ENCODE data around the gene CYP2B6.
"Not testable (repeated sequence)": the region's sequence is repeated elsewhere in the genome, so short reads cannot be mapped to it uniquely, and the experiment has no call there.

Gene CYP2B6

DNA sequence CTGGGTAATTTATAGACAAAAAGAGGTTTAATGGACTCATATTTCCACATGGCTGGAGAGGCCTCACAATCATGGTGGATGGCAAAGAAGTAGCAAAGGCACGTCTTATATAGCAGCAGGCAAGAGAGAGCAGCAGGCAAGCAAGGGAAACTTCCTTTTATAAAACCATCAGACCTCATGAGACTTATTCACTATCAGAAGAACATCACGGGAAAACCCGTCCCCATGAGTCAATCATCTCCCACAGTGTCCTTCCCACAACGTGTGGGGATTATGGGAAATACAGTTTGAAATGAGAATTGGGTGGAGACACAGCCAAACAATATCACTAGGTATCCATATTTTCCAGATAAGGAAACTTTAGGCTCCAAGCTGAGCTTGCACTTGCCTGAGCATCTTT lies 9.5 kb upstream of the CYP2B6 start:
- DNase-seq = no peak

DNA sequence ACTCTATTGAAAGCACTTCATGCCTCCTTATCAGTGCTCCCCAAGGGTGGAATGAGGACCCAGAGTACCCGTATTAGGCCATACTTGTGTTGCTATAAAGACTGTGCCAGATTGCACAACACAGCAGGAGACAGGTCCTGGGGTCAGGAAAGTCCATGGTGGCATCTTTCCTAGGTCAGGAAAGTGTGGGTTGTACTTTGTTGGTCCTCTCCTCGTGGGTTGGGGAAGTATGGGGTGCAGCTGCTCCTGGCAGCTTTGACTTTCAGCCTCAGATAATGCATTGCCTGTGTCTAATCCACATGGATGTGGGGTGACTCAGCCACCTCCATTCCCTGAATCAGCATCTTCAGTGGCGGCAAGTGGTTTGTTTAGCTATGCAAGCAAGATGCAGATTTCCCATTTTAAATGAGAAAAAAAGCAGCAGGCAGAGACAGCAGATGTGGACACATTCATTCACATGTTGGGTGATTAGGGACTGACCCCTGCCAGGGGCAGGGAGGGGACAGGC lies 8.4 kb upstream of the CYP2B6 start:
- DNase-seq = no peak

DNA sequence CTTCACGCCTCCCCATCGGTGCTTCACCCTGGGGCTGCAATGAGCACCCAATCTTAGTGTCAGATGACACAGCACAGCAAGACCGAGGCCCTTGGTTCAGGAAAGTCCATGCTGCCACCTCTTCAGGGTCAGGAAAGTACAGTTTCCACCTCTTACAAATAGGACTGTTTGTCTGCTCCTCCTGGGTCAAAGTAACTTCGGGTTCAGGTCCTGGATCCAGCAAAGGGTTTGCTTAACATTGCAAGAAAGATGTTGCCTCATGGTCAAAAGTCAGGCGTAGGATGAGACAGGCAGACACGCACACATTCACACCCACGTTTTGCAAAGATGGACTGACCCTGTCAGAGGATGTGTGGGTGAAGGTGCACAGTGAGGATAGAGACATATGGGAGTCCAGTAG lies 1.6 kb upstream of the CYP2B6 start:
- no peak for DNase-seq

DNA sequence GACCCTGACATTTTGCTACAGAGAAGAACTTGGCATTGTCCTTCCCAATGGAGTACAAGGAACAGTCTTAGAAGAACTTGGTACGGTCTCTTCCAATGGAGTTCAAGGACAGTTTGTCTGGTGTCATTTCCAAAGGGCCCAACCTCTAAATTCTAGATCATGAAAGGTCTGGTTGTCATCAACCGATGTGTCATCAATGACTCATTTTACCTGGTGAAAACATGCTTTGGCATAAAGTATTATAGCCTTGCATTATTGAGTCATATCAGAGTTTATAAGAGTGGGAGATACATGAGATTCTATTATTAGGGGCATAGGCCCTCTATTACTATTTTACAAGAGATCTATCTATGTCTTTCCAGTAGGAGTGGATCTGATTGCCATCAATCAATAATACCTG lies 4.3 kb downstream of the CYP2B6 start:
- DNase-seq = no peak

DNA sequence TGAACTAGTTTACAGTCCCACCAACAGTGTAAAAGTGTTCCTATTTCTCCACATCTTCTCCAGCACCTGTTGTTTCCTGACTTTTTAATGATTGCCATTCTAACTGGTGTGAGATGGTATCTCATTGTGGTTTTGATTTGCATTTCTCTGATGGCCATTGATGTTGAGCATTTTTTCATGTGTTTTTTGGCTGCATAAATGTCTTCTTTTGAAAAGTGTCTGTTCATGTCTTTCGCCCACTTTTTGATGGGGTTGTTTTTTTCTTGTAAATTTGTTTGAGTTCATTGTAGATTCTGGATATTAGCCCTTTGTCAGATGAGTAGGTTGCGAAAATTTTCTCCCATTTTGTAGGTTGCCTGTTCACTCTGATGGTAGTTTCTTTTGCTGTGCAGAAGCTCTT lies 7.9 kb downstream of the CYP2B6 start:
- not testable (repeated sequence) for DNase-seq

DNA sequence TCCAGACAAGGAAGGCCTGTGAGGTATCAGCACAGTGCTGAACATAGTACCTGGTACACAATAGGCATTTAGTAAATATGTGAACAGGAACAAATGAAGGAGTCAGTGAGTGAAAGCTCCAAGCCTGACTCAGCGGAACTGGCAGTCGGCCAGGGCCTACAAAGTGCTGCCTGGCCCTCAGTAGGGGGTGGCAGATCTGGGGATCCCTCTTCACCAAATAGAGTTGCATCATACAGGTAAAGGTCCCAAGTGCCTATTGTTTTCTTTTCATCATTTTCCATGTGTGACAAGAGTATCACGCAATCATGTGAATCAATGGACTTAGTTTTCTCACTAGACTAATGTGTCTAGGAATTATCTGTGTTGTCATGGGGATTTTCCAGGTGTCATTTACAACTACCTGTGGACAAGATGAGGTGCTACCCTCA lies 9.2 kb downstream of the CYP2B6 start:
- DNase-seq = no peak

DNA sequence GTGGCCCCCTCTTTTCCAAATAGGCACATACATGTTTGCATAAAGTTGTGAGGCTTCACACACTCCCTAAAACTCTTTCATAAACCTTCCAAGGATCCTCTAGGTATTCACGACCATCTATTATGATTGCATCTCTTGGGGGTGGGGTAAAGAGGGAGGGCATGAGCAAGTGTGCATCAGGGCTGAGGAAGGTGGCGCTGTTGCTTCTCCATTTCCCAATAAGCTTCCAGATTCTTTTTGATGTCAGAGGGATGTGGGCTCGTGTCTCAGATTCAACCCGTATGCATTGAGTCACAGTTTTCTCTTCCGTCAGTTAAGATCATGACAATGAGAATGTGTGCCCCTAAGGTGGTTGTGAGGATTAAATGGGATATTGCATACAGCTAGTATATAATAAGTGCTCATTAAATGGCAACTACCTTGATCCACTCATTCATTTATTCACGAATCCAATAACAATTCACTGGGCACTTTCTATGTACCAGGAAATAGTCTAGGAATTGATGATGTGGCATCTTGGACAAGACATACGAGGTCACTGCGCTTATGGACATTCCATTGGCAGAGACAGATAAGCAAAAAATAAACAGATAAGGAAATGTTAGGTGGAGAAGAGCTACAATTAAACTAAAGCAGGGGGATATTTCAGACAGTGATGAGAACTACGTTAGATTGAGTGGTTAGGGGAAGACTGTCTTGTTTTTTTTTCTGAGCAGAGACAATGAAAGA lies 10.3 kb downstream of the CYP2B6 start:
- no peak for DNase-seq

DNA sequence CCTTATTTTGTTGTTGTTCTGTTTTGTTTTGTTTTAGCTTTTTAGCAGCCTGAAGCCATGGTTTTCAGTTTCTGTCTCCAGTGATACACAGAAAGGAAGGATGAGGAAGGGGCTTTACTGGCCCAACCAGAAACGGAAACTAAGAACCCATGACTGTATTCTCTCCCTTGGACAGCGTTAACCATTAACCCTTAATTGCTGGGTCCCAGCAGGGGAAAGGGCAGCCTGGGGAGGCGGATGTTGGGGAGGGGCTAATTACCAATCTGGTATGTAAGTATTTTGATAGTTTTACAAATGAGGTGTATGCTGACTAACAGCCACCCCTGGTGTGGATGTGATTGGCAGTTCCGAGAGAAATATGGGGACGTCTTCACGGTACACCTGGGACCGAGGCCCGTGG lies 12.6 kb downstream of the CYP2B6 start:
- DNase-seq = not testable (repeated sequence)

DNA sequence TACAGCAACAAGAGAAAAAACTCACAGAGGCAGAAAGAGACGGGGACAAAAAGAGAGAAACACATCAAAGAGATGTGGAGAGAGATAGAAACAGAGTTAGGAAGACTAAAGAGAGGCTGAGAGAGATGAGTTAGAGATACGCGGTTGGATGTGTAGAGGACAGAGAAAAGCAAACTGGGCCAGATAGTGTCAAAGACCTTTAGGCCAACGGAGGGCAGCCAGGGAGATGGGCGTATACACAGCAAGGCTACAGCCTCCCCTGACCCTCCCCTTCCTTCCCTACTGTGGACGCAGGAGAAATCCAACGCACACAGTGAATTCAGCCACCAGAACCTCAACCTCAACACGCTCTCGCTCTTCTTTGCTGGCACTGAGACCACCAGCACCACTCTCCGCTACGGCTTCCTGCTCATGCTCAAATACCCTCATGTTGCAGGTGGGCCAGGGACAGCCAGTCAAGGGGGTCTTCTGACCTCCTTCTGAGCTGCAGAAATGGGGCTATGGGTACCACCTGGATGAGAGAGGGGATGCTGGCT lies 18.7 kb downstream of the CYP2B6 start:
- no peak for DNase-seq

DNA sequence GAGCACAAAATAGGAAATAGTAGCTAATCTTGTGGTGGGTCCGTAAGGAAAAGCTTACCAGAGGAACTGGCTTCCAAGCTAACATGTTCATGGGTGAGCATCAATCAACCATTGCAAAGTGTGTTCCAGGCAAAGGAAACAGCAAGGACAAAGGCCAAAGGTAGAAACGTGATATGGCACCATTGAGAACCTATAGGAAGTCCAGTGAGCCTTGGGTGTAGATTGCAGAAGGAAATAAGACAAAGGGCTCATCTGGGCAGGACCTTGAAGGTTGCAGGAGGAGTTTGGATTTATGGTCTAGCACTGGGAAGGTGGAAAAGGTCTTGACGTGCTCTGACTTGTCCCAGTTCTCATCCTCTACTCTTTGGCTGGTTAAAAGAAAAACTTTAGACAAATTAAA lies 22.3 kb downstream of the CYP2B6 start:
- DNase-seq = no peak

DNA sequence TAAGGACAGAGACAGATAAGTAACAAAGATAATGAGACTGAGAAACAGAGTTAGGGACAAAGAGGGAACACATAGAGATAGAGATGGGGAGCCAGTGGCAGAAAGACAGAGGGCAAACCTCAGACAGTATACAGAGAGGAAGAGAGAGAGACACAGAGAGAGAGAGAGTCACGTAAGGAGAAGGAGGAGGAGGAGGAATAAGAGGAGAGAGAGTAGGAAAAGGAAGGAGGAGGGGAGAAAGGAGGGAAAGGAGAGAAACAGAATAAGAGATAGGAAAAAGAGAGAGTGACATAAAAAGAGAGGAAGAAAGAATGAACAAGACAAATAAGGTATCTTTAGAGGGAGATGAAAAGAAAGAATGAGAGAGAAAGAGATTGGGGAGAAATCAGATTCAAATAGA lies 23.6 kb downstream of the CYP2B6 start:
- no peak for DNase-seq

DNA sequence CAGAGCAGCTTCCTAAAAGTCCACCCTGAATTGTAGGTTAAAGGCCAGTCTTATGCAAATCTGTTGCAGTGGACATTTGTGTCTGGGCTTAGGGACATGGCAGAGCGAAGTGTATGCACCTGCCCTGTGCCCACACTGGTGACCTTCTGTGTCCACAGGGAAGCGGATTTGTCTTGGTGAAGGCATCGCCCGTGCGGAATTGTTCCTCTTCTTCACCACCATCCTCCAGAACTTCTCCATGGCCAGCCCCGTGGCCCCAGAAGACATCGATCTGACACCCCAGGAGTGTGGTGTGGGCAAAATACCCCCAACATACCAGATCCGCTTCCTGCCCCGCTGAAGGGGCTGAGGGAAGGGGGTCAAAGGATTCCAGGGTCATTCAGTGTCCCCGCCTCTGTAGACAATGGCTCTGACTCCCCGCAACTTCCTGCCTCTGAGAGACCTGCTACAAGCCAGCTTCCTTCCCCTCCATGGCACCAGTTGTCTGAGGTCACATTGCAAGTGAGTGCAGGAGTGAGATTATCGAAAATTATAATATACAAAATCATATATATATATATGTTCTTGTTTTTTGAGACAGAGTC lies 25.5 kb downstream of the CYP2B6 start:
- DNase-seq = no peak

DNA sequence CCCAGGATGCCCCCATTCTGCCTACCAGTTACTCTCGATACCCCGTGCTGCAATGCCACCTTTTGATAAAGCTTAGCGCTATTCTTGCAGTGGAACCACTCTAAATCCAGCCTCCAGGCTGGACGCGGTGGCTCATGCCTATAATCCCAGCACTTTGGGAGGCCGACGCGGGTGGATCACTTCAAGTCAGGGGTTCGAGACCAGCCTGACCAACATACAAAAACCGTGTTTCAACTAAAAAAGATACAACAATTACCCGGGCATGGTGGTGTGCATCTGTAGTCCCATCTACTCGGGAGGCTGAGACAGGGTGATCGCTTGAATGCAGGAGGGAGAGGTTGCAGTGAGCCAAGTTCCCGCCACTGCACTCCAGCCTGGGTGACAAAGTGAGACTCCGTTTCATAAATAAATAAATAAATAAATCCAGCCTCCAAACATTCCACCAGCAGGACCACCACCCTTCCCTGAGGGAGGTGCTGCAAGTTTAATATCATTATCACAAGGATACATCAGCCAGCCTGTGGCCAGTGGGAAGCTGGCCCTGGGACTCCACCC lies 27.7 kb downstream of the CYP2B6 start:
- no peak for DNase-seq

DNA sequence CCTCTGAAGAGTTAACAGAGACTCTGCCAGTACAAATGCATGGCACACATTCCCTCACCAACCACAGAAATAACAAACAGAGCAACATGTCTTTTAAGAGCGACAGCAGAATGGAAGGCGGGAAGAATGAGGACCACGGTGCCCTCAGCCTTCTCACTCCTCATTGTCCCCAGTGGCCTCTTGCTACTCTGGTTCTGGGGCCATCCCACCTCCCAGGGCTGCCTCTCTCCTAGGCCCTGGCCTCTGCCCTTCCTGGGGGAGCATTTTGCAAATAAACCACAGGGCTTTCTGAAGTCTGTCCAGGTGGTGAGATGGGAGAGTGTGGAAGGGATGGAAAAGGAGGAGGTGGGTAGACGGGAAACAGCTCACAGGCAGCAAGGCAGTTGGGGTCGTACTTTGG lies 28.3 kb downstream of the CYP2B6 start:
- DNase-seq = no peak

DNA sequence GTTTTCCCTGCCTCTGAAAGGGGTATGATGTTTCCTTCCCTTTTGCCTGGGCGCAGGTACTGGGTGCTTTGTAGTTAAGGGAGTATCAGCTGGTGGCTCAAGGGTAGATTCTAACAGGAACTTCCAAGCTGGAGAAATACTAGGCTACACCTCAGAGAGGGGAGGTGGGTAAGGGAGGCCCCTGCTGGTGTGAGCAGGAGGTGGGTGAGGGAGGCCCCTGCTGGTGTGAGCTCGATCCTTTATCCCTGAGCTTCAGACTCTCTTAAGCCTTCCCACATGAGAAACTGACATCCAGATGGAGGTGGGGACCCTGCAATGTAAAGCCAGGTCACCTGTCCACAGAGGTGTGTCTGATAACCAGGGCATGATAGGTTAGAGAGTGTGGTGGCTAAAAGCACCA lies 32.1 kb downstream of the CYP2B6 start:
- no peak for DNase-seq

DNA sequence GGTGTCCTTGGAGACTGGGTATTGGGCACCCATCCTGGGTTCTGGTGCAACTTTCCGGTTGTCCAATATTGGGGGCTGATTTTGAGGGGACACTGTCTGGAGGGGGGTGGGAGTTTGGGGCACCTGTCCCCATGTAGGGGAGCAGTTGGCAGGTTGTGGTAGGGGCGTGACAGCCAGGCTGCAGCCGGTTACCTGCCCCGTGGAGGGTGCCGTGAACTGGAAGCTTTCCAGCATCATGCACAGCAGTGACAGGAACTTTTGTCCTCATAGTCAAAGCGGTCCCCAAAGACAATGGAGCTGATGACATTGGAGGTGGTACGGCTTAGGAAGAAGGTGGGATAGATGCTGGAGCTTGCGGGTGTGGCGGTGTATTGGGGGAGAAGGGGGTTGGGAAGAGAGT lies 34.3 kb downstream of the CYP2B6 start:
- DNase-seq = no peak

DNA sequence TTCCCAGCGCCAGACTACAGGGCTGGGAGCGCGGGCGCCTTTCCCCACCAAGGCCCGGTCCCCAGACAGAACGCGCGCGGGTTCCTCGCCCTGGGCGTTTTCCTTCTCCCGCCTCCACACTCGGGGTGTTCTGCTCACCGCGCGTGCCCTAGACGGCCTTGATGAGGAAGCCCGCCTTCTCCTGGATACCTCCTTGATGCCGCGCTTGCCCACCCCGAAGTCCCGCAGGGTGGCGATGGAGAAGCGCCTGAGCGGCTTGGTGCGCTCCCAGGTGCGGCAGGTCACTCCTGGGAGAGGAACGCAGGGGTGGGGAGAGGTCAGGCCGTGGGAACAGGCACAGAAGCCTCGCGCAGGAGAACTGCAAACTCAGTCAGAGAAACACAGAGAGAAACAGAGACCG lies 34.8 kb downstream of the CYP2B6 start:
- no peak for DNase-seq

DNA sequence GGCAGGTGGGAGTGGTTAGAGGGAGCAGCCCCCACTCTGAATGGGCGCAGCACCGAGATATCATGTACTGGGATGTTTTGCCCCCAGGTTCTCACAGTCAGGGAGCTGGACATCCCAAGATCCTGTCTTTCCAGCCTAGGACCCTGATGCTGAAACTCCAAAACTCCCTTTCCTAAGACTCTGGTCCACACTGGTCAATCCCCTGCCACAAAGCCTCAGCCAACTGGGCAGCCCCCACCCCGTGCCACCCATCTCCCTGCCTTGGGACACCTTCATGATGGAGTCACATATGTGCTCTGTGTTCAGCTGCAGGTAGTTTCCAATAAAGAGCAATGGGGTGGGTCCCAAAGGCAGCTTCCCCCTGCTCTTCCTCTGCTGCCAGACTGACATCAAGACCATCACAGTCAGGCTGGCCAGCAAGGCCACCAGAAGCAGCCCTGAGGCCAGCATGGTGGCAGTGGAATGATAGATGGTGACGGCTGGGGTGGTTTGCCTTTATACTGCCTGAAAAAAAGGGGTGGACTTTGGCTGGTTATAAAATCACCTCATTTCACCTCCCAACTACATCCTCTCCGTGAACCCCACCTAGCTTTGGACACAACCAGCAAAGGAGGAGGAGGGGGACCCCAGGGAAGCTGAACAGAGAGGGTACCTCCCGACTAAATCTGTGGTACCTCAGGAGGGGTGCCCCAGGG lies 36.3 kb downstream of the CYP2B6 start:
- DNase-seq = no peak

DNA sequence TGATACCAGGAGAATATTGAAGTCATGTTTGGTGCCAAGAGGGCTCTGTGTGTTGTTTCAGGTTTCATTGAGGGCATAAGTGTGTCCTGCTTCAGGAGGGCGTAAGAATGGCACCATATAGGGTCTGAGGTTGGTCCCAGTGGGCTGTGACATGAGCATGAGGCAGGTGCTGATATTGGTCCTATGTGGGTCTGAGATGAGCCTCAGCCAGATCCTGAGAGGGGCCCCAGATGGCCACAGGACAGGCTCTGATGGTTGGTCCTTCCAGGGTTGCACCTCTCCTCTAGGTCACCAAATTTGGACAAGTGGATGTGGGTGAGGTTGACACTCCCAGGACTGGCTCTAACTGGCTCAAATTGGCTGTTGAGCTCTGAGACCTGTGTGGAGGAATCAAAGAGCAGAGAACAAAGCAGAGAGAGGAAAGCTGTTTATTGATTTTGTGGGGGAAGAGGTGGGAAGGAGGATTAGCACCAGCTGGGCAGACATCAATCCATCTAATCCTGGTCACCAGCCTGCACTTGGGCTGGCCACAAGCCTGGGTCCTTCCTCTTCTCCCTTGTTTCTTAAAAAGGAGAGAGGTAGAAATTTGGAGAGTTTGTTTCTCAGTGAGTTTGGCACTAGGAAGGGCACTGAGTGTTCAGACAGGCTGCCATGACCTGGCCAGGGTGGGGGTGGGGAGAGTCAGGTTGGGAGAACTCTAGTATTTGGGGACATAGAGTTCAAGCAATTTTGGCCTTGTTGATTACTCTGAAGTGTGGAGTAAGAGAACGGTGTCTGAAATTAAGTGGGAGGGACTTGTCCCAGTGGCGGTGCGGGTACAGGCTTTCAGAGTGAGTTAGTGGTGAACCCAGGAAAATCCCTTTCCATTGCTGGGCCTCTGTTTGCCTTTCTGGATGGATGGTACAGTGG lies 38.7 kb downstream of the CYP2B6 start:
- no peak for DNase-seq

DNA sequence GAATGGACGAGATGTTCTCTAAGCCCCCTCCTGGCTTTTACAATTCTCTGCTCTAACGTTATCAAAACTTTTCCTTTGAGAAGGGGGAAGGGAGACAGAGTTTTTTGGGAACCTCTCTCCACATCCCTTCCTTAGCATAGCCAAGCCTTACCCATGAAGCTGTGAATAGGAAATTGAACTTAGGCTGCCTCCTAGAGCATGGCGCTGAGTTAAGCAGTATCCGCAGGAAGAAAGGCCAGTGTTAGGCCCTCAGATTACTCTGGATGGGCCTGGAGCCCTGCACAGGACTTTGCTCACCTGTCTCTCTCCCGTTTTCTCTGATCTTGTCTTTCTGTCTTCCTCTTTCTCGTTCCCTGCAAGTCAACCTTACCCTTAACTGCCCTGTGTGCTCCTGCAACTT lies 39.6 kb downstream of the CYP2B6 start:
- no peak for DNase-seq

DNA sequence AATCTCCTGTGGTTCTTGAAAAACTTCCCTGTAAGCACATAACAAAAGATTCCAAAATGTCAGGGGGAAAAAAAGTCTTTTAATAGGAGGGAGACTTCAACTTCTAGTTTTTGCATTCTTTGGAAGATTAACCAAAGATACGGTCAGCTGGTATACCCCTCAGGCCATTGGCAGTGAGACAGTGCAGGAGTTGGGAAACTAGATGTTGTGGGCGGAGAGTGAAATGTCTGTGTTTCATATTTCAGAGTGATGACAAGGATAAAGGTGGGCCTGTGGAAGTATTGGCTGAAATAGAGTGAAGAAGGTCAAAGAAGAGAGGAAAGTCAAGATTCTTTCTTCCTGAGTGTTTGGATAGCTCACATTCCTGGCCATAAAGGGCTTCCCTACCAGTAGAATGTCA lies 40.8 kb downstream of the CYP2B6 start:
- DNase-seq = no peak

DNA sequence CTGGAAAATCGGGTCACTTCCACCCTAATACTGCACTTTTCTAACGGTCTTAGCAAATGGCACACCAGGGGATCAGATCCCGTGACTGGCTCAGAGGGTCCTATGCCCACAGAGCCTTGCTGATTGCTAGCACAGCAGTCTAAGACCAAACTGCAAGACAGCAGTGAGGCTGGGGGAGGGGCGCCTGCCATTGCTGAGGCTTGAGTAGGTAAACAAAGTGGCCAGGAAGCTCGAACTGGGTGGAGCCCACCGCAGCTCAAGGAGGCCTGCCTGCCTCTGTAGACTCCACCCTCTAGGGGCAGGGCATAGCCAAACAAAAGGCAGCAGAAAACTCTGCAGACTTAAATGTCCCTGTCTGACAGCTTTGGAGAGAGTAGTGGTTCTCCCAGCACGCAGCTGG lies 42.2 kb downstream of the CYP2B6 start:
- DNase-seq = not testable (repeated sequence)

DNA sequence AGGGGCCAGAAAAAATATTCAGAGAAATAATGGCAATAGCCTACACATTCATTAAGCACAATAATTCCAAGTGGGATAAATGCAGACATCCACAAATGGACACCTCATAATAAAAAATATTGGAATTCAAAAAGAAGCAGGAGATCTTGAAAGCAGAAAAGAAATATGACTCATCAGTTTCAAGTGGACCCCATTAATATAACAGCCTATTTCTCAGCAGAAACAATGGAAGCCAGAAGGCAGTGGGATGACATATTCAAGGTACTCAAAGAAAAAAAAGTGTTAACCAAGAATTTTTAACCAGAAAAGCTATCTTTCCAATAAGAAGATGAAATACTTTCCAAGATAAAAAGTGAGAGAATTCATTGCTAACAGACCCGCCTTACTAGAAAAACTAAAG lies 48.7 kb downstream of the CYP2B6 start:
- no peak for DNase-seq
